Ascending aorta (tissue), 2 donors: ENCODE results near the gene IGSF9. TPM values are rescaled to one million over a fixed set of nuclear protein-coding genes. Genes with fewer than 3 reads are reported as not detected.

ENCODE experiments used
- DNase-seq, 2 donors: peaks; one replicate each; pipeline ENCODE4 v3.0.0-alpha.2; 2019; ENCODE audit warnings: low spot score in 2 of 2
- H3K27ac ChIP-seq, 2 donors: fragments of 200-600 bp; sonication (generic); one replicate each; pipeline ENCODE4 v1.5.1; 2016 to 2017; ENCODE audit warnings: mild to moderate bottlenecking in 1 of 2
- H3K27me3 ChIP-seq: fragments of 200-600 bp; sonication (generic); one replicate; pipeline ENCODE4 v1.5.1; 2017
- H3K36me3 ChIP-seq, 2 donors: fragments of 200-600 bp; sonication (generic); one replicate each; pipeline ENCODE4 v1.5.1; 2016
- H3K4me1 ChIP-seq, 2 donors: fragments of 200-600 bp; sonication (generic); one replicate each; pipeline ENCODE4 v1.5.1; 2016 to 2017; ENCODE audit warnings: mild to moderate bottlenecking in 1 of 2
- H3K4me3 ChIP-seq, 2 donors: fragments of 200-600 bp; sonication (generic); one replicate each; pipeline ENCODE4 v1.5.1; 2016 to 2017; ENCODE audit warnings: mild to moderate bottlenecking in 1 of 2
- H3K9me3 ChIP-seq, 2 donors: fragments of 200-600 bp; sonication (generic); one replicate each; pipeline ENCODE4 v1.5.1; 2016
- intact Hi-C: fragments of 100-400 bp; cut with DNase I; formaldehyde crosslinking; loops from one replicate; pipeline ENCODE4 v1.15.1; 2023
- total RNA-seq: library from RNA; depleted of rRNA; stranded (reverse); fragments of >200 nt; gene quantifications from one replicate; pipeline ENCODE4 v1.1.0, GENCODE V29; 2016
- TF ChIP-seq, protein P1 (sequence below), 3 experiments: fragments of 200-600 bp in 2 of 3; fragments of 450-650 bp in 1 of 3; sonication (generic) in 2 of 3; IDR thresholded peaks; one replicate each; pipeline ENCODE4 v1.5.1; 2016 to 2019; ENCODE audit warnings: antibody characterized with exemption in 3 of 3, mild to moderate bottlenecking in 1 of 3, moderate library complexity in 1 of 3

IGSF9 gene
- total RNA-seq, 1 donor from 2014 or later, result 0.11 TPM

- TF ChIP-seq, protein P1, sequence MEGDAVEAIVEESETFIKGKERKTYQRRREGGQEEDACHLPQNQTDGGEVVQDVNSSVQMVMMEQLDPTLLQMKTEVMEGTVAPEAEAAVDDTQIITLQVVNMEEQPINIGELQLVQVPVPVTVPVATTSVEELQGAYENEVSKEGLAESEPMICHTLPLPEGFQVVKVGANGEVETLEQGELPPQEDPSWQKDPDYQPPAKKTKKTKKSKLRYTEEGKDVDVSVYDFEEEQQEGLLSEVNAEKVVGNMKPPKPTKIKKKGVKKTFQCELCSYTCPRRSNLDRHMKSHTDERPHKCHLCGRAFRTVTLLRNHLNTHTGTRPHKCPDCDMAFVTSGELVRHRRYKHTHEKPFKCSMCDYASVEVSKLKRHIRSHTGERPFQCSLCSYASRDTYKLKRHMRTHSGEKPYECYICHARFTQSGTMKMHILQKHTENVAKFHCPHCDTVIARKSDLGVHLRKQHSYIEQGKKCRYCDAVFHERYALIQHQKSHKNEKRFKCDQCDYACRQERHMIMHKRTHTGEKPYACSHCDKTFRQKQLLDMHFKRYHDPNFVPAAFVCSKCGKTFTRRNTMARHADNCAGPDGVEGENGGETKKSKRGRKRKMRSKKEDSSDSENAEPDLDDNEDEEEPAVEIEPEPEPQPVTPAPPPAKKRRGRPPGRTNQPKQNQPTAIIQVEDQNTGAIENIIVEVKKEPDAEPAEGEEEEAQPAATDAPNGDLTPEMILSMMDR (IDR thresholded peaks at IDR 0.05), result no peak
- intact Hi-C loops, result no loop called here
- no peak overlapping the region for H3K27ac ChIP-seq
Observed at GRCh38 chr1:159979257-159979656, 33.8 kb upstream of the IGSF9 start.

DNA sequence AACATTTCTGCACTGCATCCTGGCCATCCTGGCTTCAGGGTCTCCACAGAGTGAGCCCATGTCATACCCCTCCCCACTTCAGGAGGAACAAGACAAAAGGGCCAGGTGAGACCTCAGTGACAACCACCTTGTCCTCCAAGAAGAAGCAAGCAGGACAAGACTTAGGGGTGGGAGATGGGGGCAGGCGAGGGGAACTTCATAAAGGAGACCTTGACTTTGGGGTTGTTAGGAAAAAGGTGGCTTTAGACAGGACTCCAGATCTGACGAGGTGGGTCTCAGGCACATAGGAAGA lies 32.6 kb upstream of the IGSF9 start:
- Histone ChIP-seq H3K36me3 (no peaks in the 10 kb centered on the region), H3K4me1 (no peaks in the 10 kb centered on the region), H3K27ac (no peak overlapping the region), H3K27me3 (no peaks in the 10 kb centered on the region), H3K9me3 (no peaks in the 10 kb centered on the region), H3K4me3 (no peak overlapping the region)
- TF ChIP-seq, protein P1 (IDR thresholded peaks at IDR 0.05), result no peak
- no peak for DNase-seq
- intact Hi-C loops, result no loop called here

More at GRCh38 chr1:159979257-159979656, 33.8 kb upstream of the IGSF9 start:
- DNase-seq, result no peak
- Histone ChIP-seq H3K4me3 (no peak overlapping the region), H3K27me3 (no peaks in the 10 kb centered on the region), H3K9me3 (no peaks in the 10 kb centered on the region), H3K4me1 (no peaks in the 10 kb centered on the region), H3K36me3 (no peaks in the 10 kb centered on the region)

DNA sequence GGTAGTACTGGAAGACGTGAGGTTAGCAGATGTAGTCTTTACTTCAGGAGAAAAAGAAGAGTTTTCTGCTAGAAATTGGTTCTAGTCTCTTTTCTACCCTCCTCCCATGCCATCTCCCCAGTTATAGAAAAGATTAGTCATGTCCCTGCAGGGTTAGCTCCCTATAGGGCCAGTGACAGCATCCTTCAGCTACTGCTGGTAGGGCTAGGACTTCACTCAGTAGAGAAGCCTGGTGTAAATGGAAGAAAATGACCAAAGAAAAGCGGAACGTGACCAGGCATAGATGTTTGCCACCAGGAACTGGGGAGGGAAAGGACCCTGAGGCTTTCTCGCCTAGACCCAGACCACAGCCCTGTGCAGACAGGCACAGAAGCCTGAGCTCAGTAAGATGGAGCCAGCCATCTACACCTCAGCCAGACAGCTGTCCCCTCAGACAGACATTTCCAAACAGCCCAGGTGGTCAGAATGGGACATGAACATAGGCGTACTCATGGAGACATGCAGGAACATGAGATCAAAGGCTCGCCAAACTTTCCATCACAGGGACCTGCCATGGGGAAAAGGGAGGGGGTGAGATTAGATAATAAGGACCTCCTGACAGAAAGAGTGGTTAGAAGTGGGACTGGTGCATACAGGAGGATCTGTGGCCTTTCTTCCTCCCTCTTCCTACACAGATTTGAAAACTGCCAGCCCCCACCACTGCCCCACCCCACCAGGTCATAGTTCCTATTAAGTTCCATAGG lies 32.1 kb upstream of the IGSF9 start:
- Histone ChIP-seq H3K4me1 (no peaks in the 10 kb centered on the region), H3K27me3 (no peaks in the 10 kb centered on the region), H3K36me3 (no peaks in the 10 kb centered on the region), H3K27ac (no peak overlapping the region), H3K4me3 (no peak overlapping the region), H3K9me3 (no peaks in the 10 kb centered on the region)
- TF ChIP-seq, protein P1 (IDR thresholded peaks at IDR 0.05), result no peak
- intact Hi-C loops, result no loop called here
- DNase-seq, result no peak

- TF ChIP-seq, protein P1 (IDR thresholded peaks at IDR 0.05), result no peak
- intact Hi-C loops, result no loop called here
- H3K27ac ChIP-seq, result no peak overlapping the region
Observed at GRCh38 chr1:159974350-159974965, 29.0 kb upstream of the IGSF9 start.

DNA sequence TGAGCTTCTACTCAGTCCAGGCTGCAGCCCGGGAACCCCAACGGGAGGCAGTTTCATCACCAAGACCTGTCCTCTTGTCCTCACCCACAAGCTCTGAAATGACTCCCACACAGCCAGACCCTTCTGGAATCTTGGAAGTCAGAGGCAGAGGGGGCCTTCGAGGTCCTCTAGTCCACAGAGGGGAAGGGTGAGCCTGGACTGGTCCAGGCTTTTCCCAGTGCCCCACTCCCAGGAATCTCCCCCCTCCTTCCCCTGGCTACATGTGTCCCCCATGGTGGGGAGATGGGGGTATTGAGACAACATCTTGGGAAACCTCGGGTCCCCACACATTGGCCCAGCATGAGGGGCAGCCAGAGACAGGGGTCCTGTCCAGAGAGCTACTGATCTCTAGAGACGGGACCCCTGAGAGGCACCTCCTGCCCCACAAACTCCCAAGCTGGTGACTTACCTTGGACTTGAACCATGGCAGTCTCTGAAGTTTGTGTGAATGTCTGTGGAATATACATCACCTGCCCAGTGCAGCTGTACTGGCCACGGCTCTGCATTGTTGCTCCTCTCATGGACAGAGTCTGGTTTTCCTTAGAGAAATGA lies 28.0 kb upstream of the IGSF9 start:
- H3K27me3 ChIP-seq, result no peaks in the 10 kb centered on the region
- no peaks in the 10 kb centered on the region for H3K4me1 ChIP-seq
- DNase-seq, result peak in 1 of 2 donors; percentile 37
- H3K4me3 ChIP-seq, result no peak overlapping the region
- H3K36me3 ChIP-seq, result no peaks in the 10 kb centered on the region
- no peak overlapping the region for H3K27ac ChIP-seq
- intact Hi-C loops, result no loop called here
- no peaks in the 10 kb centered on the region for H3K9me3 ChIP-seq
- TF ChIP-seq, protein P1 (IDR thresholded peaks at IDR 0.05), result no peak

More at GRCh38 chr1:159974350-159974965, 29.0 kb upstream of the IGSF9 start:
- Histone ChIP-seq H3K4me3 (no peak overlapping the region), H3K9me3 (no peaks in the 10 kb centered on the region), H3K4me1 (no peaks in the 10 kb centered on the region), H3K36me3 (no peaks in the 10 kb centered on the region), H3K27me3 (no peaks in the 10 kb centered on the region)
- DNase-seq, result peak in 1 of 2 donors; percentile 12
